PC-3 (cell line): ENCODE results near the gene ACER3.

ENCODE experiments used
- CTCF ChIP-seq: fragments of 300-600 bp; sonication (generic); conservative IDR thresholded peaks from 2 replicates; pipeline ENCODE4 v1.5.1; 2017; ENCODE audit warnings: antibody characterized with exemption, low read depth, mild to moderate bottlenecking, low read length
- EZH2 ChIP-seq: fragments of 300-600 bp; sonication (generic); IDR thresholded peaks from one replicate; pipeline ENCODE4 v1.6.1; 2017; ENCODE audit warnings: antibody characterized with exemption, mild to moderate bottlenecking, low read length; ENCODE audit not compliant: unreplicated experiment
- EZH2phosphoT487 ChIP-seq: fragments of 300-600 bp; sonication (generic); IDR thresholded peaks from 2 replicates; pipeline ENCODE4 v1.6.1; 2018; ENCODE audit warnings: mild to moderate bottlenecking, antibody characterized with exemption, low read length, borderline replicate concordance

GRCh38 chr11:77071671-77072605 lies 211.2 kb downstream of the ACER3 start:
- TF ChIP-seq CTCF (no peak), EZH2 (no peak), EZH2phosphoT487 (no peak)
